H1 (cell line): ENCODE data around the gene RNF152. TPM values are rescaled to one million over a fixed set of nuclear protein-coding genes. Genes with fewer than 3 reads are reported as not detected.

Experiments used
- CTCF ChIA-PET: fragments of 300-600 bp; sonication (Branson Sonifier 250); formaldehyde crosslinking; loops from one replicate; lab custom pipeline; 2021; ENCODE audit not compliant: partially characterized antibody; lab: Charles Lee
- POLR2A ChIA-PET: fragments of 300-600 bp; sonication (Branson Sonifier 250); formaldehyde crosslinking; loops from one replicate; lab custom pipeline; 2021; ENCODE audit warnings: inconsistent platforms; ENCODE audit not compliant: partially characterized antibody; lab: Charles Lee
- DNase-seq, 2 experiments: peaks; one replicate each; pipeline versions ENCODE4 v3.0.0 to v3.0.0-alpha.2; 2010 to 2022; ENCODE audit warnings: low spot score in 2 of 2, low read depth in 1 of 2, mixed read lengths in 1 of 2
- FAIRE-seq: peaks from 2 replicates; lab custom pipeline; 2011; peaks lifted over from hg19 to GRCh38; lab: Jason Lieb, UNC
- H2AFZ ChIP-seq: 2 replicates; pipeline ENCODE4 v1.8.1; 2012; ENCODE audit warnings: low read length, inconsistent platforms
- H2AK5ac ChIP-seq: 2 replicates; pipeline ENCODE4 v1.6.1; 2013; ENCODE audit warnings: low read depth, low read length
- H2BK120ac ChIP-seq: replicated peaks from 2 replicates; pipeline ENCODE3; 2013; ENCODE audit warnings: low read depth, low read length, inconsistent platforms
- H2BK12ac ChIP-seq: 2 replicates; pipeline ENCODE4 v1.6.1; 2013; ENCODE audit warnings: low read depth, low read length
- H2BK15ac ChIP-seq: 2 replicates; pipeline ENCODE4 v1.6.1; 2013; ENCODE audit warnings: low read length
- H2BK20ac ChIP-seq: 2 replicates; pipeline ENCODE4 v1.6.1; 2013; ENCODE audit warnings: low read length
- H2BK5ac ChIP-seq: 2 replicates; pipeline ENCODE4 v1.6.1; 2013; ENCODE audit warnings: low read depth, low read length
- H3K14ac ChIP-seq: 2 replicates; pipeline ENCODE4 v1.6.1; 2013; ENCODE audit warnings: inconsistent platforms; ENCODE audit not compliant: insufficient read length
- H3K18ac ChIP-seq: 2 replicates; pipeline ENCODE4 v1.6.1; 2013; ENCODE audit warnings: low read length; ENCODE audit errors: extremely low read depth
- H3K23ac ChIP-seq: 2 replicates; pipeline ENCODE4 v1.6.1; 2013; ENCODE audit warnings: inconsistent platforms; ENCODE audit not compliant: insufficient read length
- H3K23me2 ChIP-seq: 2 replicates; pipeline ENCODE4 v1.6.1; 2013; ENCODE audit warnings: low read depth, low read length
- H3K27ac ChIP-seq: 2 replicates; pipeline ENCODE4 v1.6.1; 2011; ENCODE audit warnings: low read depth, low read length, inconsistent platforms
- H3K27me3 ChIP-seq, 4 experiments: replicated peaks in 1 of 4; 1 replicate in 1 of 4; 2 replicates in 3 of 4; pipeline versions ENCODE4 v1.6.1 to v1.8.1; 2011 to 2013; ENCODE audit warnings: low read length in 3 of 4, mild to moderate bottlenecking in 3 of 4, inconsistent platforms in 2 of 4, mixed read lengths in 2 of 4, moderate library complexity in 1 of 4; ENCODE audit not compliant: control insufficient read depth in 3 of 4, insufficient read depth in 3 of 4; ENCODE audit errors: extremely low read depth in 1 of 4
- H3K36me3 ChIP-seq, 4 experiments: 2 replicates each; pipeline versions ENCODE4 v1.6.1 to v1.8.1; 2011 to 2013; ENCODE audit warnings: mild to moderate bottlenecking in 4 of 4, low read length in 3 of 4, moderate library complexity in 2 of 4, control low read depth in 1 of 4, inconsistent platforms in 1 of 4; ENCODE audit not compliant: insufficient read depth in 4 of 4, control insufficient read depth in 2 of 4
- H3K4ac ChIP-seq: replicated peaks from 2 replicates; pipeline ENCODE3; 2013; ENCODE audit warnings: low read length, low read depth, mixed read lengths, inconsistent platforms; ENCODE audit not compliant: insufficient read length
- H3K4me1 ChIP-seq, 4 experiments: replicated peaks in 1 of 4; 1 replicate in 1 of 4; 2 replicates in 3 of 4; pipeline versions ENCODE4 v1.6.1 to v1.8.1; 2011 to 2013; ENCODE audit warnings: low read length in 3 of 4, inconsistent platforms in 2 of 4, mixed read lengths in 1 of 4; ENCODE audit not compliant: insufficient read depth in 4 of 4, control insufficient read depth in 3 of 4
- H3K4me2 ChIP-seq, 2 experiments: 2 replicates each; pipeline versions ENCODE4 v1.6.1 to v1.8.1; 2011 to 2013; ENCODE audit warnings: low read depth in 2 of 2, low read length in 2 of 2, control low read depth in 1 of 2, inconsistent platforms in 1 of 2, mild to moderate bottlenecking in 1 of 2; ENCODE audit not compliant: insufficient read depth in 1 of 2
- H3K4me3 ChIP-seq, 4 experiments: fragments of 200-600, 300-600 bp in 1 of 4; sonication (generic), shearing (Covaris generic), sonication (Bioruptor Twin) in 1 of 4; 2 replicates each; pipeline versions ENCODE4 v1.5.1 to v1.8.1; 2011 to 2016; ENCODE audit warnings: low read length in 4 of 4, low read depth in 3 of 4, control low read depth in 2 of 4, inconsistent platforms in 2 of 4, mild to moderate bottlenecking in 2 of 4, mixed read lengths in 1 of 4, moderate library complexity in 1 of 4; ENCODE audit not compliant: insufficient read depth in 2 of 4; ENCODE audit errors: extremely low read depth in 1 of 4
- H3K56ac ChIP-seq: replicated peaks from 2 replicates; pipeline ENCODE3; 2013; ENCODE audit warnings: low read depth, mild to moderate bottlenecking, mixed read lengths, low read length, inconsistent platforms; ENCODE audit not compliant: insufficient read length
- H3K79me1 ChIP-seq: 2 replicates; pipeline ENCODE4 v1.6.1; 2013; ENCODE audit warnings: low read depth, low read length, control low read depth
- H3K79me2 ChIP-seq, 2 experiments: 2 replicates each; pipeline versions ENCODE4 v1.6.1 to v1.8.1; 2012 to 2013; ENCODE audit warnings: low read length in 2 of 2, mild to moderate bottlenecking in 2 of 2, inconsistent platforms in 1 of 2; ENCODE audit not compliant: insufficient read depth in 2 of 2, control insufficient read depth in 1 of 2
- H3K9ac ChIP-seq, 4 experiments: replicated peaks in 1 of 4; 1 replicate in 1 of 4; 2 replicates in 3 of 4; pipeline versions ENCODE4 v1.6.1 to v1.8.1; 2011 to 2013; ENCODE audit warnings: low read depth in 3 of 4, low read length in 3 of 4, control low read depth in 2 of 4, mild to moderate bottlenecking in 2 of 4, moderate library complexity in 2 of 4, inconsistent platforms in 1 of 4; ENCODE audit errors: extremely low read depth in 1 of 4
- H3K9me3 ChIP-seq, 2 experiments: 2 replicates each; pipeline versions ENCODE4 v1.6.1 to v1.8.1; 2012 to 2013; ENCODE audit warnings: mild to moderate bottlenecking in 2 of 2, moderate library complexity in 2 of 2, control low read depth in 1 of 2, inconsistent platforms in 1 of 2, low read depth in 1 of 2, low read length in 1 of 2, mixed read lengths in 1 of 2; ENCODE audit not compliant: insufficient read depth in 2 of 2
- H4K20me1 ChIP-seq, 2 experiments: replicated peaks in 1 of 2; 2 replicates each; pipeline versions ENCODE3 to v1.8.1; 2011 to 2013; ENCODE audit warnings: inconsistent platforms in 2 of 2, low read length in 2 of 2, mild to moderate bottlenecking in 1 of 2; ENCODE audit not compliant: insufficient read depth in 2 of 2, control insufficient read depth in 1 of 2
- H4K5ac ChIP-seq: 2 replicates; pipeline ENCODE4 v1.6.1; 2013; ENCODE audit warnings: low read length, low read depth, mixed read lengths, inconsistent platforms; ENCODE audit not compliant: insufficient read length
- H4K8ac ChIP-seq: 2 replicates; pipeline ENCODE4 v1.8.0; 2013; ENCODE audit warnings: mild to moderate bottlenecking, moderate library complexity, low read length, inconsistent platforms; ENCODE audit not compliant: insufficient read depth; ENCODE audit errors: extremely low read depth
- H4K91ac ChIP-seq: replicated peaks from 2 replicates; pipeline ENCODE3; 2013; ENCODE audit warnings: low read length, mixed read lengths, inconsistent platforms; ENCODE audit not compliant: insufficient read length
- CBX5 ChIP-seq: fragments of 300-800, 300-1000 bp; sonication (generic); IDR thresholded peaks from 2 replicates; pipeline ENCODE4 v1.7.1; 2016; ENCODE audit warnings: antibody characterized with exemption, low read length, low read depth
- JUN ChIP-seq: IDR thresholded peaks from 2 replicates; pipeline ENCODE4 v1.6.1; 2011; ENCODE audit warnings: low read depth, mild to moderate bottlenecking, improper control_type of control experiment, low read length
- RFX5 ChIP-seq: IDR thresholded peaks from 2 replicates; pipeline ENCODE4 v1.6.1; 2011; ENCODE audit warnings: low read depth, low read length, improper control_type of control experiment, borderline replicate concordance
- WGBS, 2 experiments: shearing (Covaris generic) in 1 of 2; methylation state at CpG; one replicate each; pipeline versions ENCODE4 v1.1.6 to v1.1.7; 2013 to 2015; ENCODE audit warnings: low lambda C conversion rate in 2 of 2, mixed read lengths in 2 of 2, inconsistent platforms in 1 of 2, low coverage in 1 of 2, missing lambda C conversion rate in 1 of 2; ENCODE audit not compliant: insufficient replicate concordance in 2 of 2, insufficient coverage in 1 of 2, insufficient read length in 1 of 2; ENCODE audit errors: extremely low coverage in 1 of 2, missing lambda C conversion rate in 1 of 2; 5-methylcytosine and 5-hydroxymethylcytosine counted together
- polyA plus RNA-seq, 7 experiments: library from polyadenylated mRNA; depleted of rRNA in 3 of 7; stranded (reverse) in 5 of 7; unstranded in 2 of 7; fragments of >200 nt in 5 of 7; fragments of 200-250 nt in 2 of 7; gene quantifications; 1 replicate in 5 of 7; 2 replicates in 1 of 7; 4 replicates in 1 of 7; pipeline versions ENCODE4 v1.2.1 to v1.2.3, GENCODE V29; 2011 to 2013; ENCODE audit warnings: missing spikeins in 2 of 7, mixed read lengths in 2 of 7
- total RNA-seq: library from RNA; stranded (reverse); fragmentation: NEBNext Ultra II Directional; extraction: Animal tissue kit (Norgen Biotek cat#: 25700); gene quantifications from 2 replicates; pipeline ENCODE4 v1.2.1, GENCODE V29; 2021

The RNF152 gene
- total and polyA plus RNA-seq, 2 of the 8 experiments (the other 6 are each of a cell fraction or from before 2014, with no cell fraction given) = 1.1 to 2.7 TPM

GRCh38 chr18:61854578-61855448 lies 38.0 kb downstream of the RNF152 start:
- DNase-seq (no peak), FAIRE-seq (no peak)
- no peak overlapping the region for H4K8ac ChIP-seq
- H3K14ac ChIP-seq = no peak overlapping the region
- H3K27me3 ChIP-seq = no peaks in the 10 kb centered on the region
- H3K36me3 ChIP-seq = no peaks in the 10 kb centered on the region
- no peak overlapping the region for H3K4me3 ChIP-seq
- no peak overlapping the region for H4K5ac ChIP-seq
- no peak overlapping the region for H2BK5ac ChIP-seq
- H4K91ac ChIP-seq = no peak overlapping the region
- no peak overlapping the region for H2AFZ ChIP-seq
- 87% methylated on average over 9 of the region's 9 CpGs; no CpG with 5 or more reads in 1 of the 2 experiments for WGBS, 2 experiments
- ChIA-PET CTCF (interaction anchor here (0.9 to 1.8 kb wide), 6 partner anchors 12 to 303 kb away, joined by 3 to 5 read pairs (median 4); no protein-coding TSS in a partner anchor), POLR2A (no interaction called here)
- H3K79me2 ChIP-seq = no peaks in the 10 kb centered on the region
- no peak overlapping the region for H2BK15ac ChIP-seq
- peaks cover 0 to 6% (median 1%) of the 10 kb centered on the region in 4 experiments; a peak in 2 of 7 replicates for H3K4me1 ChIP-seq
- H3K4me2 ChIP-seq = no peak overlapping the region
- H3K23ac ChIP-seq = no peak overlapping the region
- no peaks in the 10 kb centered on the region for H3K9me3 ChIP-seq
- H3K27ac ChIP-seq = no peak overlapping the region
- H3K23me2 ChIP-seq = no peaks in the 10 kb centered on the region
- H2BK12ac ChIP-seq = no peak overlapping the region
- H3K9ac ChIP-seq = no peak overlapping the region
- no peak overlapping the region; the same call in 1 of the 2 replicates for H3K18ac ChIP-seq
- no peak overlapping the region for H2BK20ac ChIP-seq
- no peak overlapping the region for H3K4ac ChIP-seq
- H4K20me1 ChIP-seq = peaks cover 0 to 2% of the 10 kb centered on the region in 2 experiments
- no peak overlapping the region for H3K56ac ChIP-seq
- no peak overlapping the region for H2AK5ac ChIP-seq
- H2BK120ac ChIP-seq = no peak overlapping the region
- H3K79me1 ChIP-seq = no peaks in the 10 kb centered on the region
- TF ChIP-seq RFX5 (no peak), JUN (no peak), CBX5 (no peak)
